HepG2 (cell line): ENCODE results near the gene CST4. TPM values are rescaled to one million over a fixed set of nuclear protein-coding genes. Genes with fewer than 3 reads are reported as not detected.

Experiments used
- ATAC-seq: fragments of 200-7000 bp; cut with Tn5 transposase; 3 replicates; pipeline ENCODE4 v1.9.1; 2020; ENCODE audit warnings: mild to moderate bottlenecking, moderate library complexity
- BruUV-seq: library from RNA; stranded (reverse); fragments of 400-500 nt; replicated peaks from 2 replicates; lab custom pipeline; 2021; lab: Mats Ljungman, UMichigan
- CTCF ChIA-PET: fragments of 300-600 bp; formaldehyde crosslinking; extraction: SDS; loops from one replicate; lab custom pipeline; 2021; ENCODE audit warnings: low total read pairs, inconsistent platforms, low intra/inter-chr PET ratio; lab: Yijun Ruan, JAX
- POLR2A ChIA-PET: fragments of 350-600 bp; sonication (Branson Sonifier 250); formaldehyde crosslinking; loops from one replicate; lab custom pipeline; 2020; ENCODE audit warnings: antibody characterized with exemption, inconsistent platforms; lab: Yijun Ruan, JAX
- DNase-seq: peaks from one replicate; pipeline ENCODE4 v3.0.0-alpha.2; 2015; ENCODE audit warnings: low spot score
- FAIRE-seq: peaks from 3 replicates; lab custom pipeline; 2011; peaks lifted over from hg19 to GRCh38; lab: Jason Lieb, UNC
- H2AFZ ChIP-seq: one replicate; pipeline ENCODE4 v1.6.1; 2011; ENCODE audit warnings: low read length, inconsistent platforms
- H3K27ac ChIP-seq: fragments of 300-600 bp; 3 replicates; pipeline ENCODE4 v1.8.0; 2011; ENCODE audit warnings: mixed run types, mild to moderate bottlenecking, mixed read lengths, low read length, inconsistent platforms; ENCODE audit not compliant: insufficient read depth; ENCODE audit errors: extremely low read length
- H3K27me3 ChIP-seq, 2 experiments: fragments of 200-600 bp in 1 of 2; 2 replicates in 1 of 2; 3 replicates in 1 of 2; pipeline versions ENCODE4 v1.6.0 to v1.8.0; 2011; ENCODE audit warnings: low read length in 2 of 2, mild to moderate bottlenecking in 2 of 2, moderate library complexity in 2 of 2, inconsistent platforms in 1 of 2; ENCODE audit not compliant: insufficient read depth in 2 of 2, control insufficient read depth in 1 of 2
- H3K36me3 ChIP-seq, 2 experiments: fragments of 200-600 bp in 1 of 2; replicated peaks in 1 of 2; 2 replicates in 1 of 2; 3 replicates in 1 of 2; pipeline versions ENCODE4 v1.5.1 to v1.8.0; 2011; ENCODE audit warnings: low read length in 2 of 2, inconsistent platforms in 1 of 2; ENCODE audit not compliant: insufficient read depth in 2 of 2, control insufficient read depth in 1 of 2
- H3K4me1 ChIP-seq: 2 replicates; pipeline ENCODE4 v1.5.1; 2012; ENCODE audit warnings: low read length, inconsistent platforms; ENCODE audit not compliant: insufficient read depth
- H3K4me2 ChIP-seq: 2 replicates; pipeline ENCODE4 v1.6.0; 2011; ENCODE audit warnings: low read depth, low read length, inconsistent platforms
- H3K4me3 ChIP-seq, 3 experiments: fragments of 200-600 bp in 1 of 3; sonication (generic), shearing (Covaris generic) in 1 of 3; replicated peaks in 1 of 3; 2 replicates each; pipeline ENCODE4 v1.5.1; 2011 to 2016; ENCODE audit warnings: low read length in 3 of 3, inconsistent platforms in 2 of 3, low read depth in 2 of 3, mild to moderate bottlenecking in 2 of 3, control low read depth in 1 of 3, mixed read lengths in 1 of 3; ENCODE audit not compliant: insufficient read depth in 1 of 3
- H3K79me2 ChIP-seq: one replicate; pipeline ENCODE4 v1.6.1; 2011; ENCODE audit warnings: low read length, inconsistent platforms; ENCODE audit not compliant: insufficient read depth
- H3K9ac ChIP-seq: 2 replicates; pipeline ENCODE4 v1.6.0; 2011; ENCODE audit warnings: mild to moderate bottlenecking, low read depth, low read length, inconsistent platforms; ENCODE audit not compliant: insufficient read depth
- H3K9me3 ChIP-seq: 2 replicates; pipeline ENCODE4 v1.5.1; 2012; ENCODE audit warnings: mild to moderate bottlenecking, low read length
- H4K20me1 ChIP-seq: 2 replicates; pipeline ENCODE4 v1.6.0; 2011; ENCODE audit warnings: inconsistent platforms, mild to moderate bottlenecking, low read length, moderate library complexity; ENCODE audit not compliant: insufficient read depth
- HNF1A ChIP-seq, 2 experiments: sonication (generic) in 1 of 2; formaldehyde crosslinking in 1 of 2; IDR thresholded peaks; 2 replicates each; pipeline versions ENCODE4 v1.4.0 to v1.6.1; 2016 to 2020; ENCODE audit warnings: borderline replicate concordance in 1 of 2, low read depth in 1 of 2, mild to moderate bottlenecking in 1 of 2, missing genetic modification reagents in 1 of 2
- KDM5B ChIP-seq: sonication (generic); formaldehyde crosslinking; IDR thresholded peaks from 2 replicates; pipeline ENCODE4 v1.4.0; 2020; ENCODE audit warnings: missing genetic modification reagents, mild to moderate bottlenecking, borderline replicate concordance
- LRRFIP1 ChIP-seq: sonication (generic); formaldehyde crosslinking; conservative IDR thresholded peaks from 2 replicates; pipeline ENCODE4 v1.4.0; 2020; ENCODE audit warnings: missing genetic modification reagents
- RNF219 ChIP-seq: sonication (generic); formaldehyde crosslinking; IDR thresholded peaks from 2 replicates; pipeline ENCODE4 v1.5.0; 2020; ENCODE audit warnings: mild to moderate bottlenecking, missing genetic modification reagents
- TBX3 ChIP-seq: fragments of 450-650 bp; IDR thresholded peaks from 2 replicates; pipeline ENCODE4 v1.6.1; 2017; ENCODE audit warnings: antibody characterized with exemption, mild to moderate bottlenecking, inconsistent platforms, borderline replicate concordance
- ZNF609 ChIP-seq: sonication (generic); formaldehyde crosslinking; IDR thresholded peaks from 2 replicates; pipeline ENCODE4 v1.4.0; 2020; ENCODE audit warnings: mild to moderate bottlenecking, missing genetic modification reagents, borderline replicate concordance
- WGBS: methylation state at CpG from one replicate; pipeline ENCODE4 v1.1.6; 2017; ENCODE audit warnings: low lambda C conversion rate; 5-methylcytosine and 5-hydroxymethylcytosine counted together
- in situ Hi-C: cut with HindIII; loops from 2 replicates; pipeline ENCODE4 v1.10.0; 2017; ENCODE audit warnings: low pct_unique_long_range_greater_than_20kb; ENCODE audit not compliant: extremely low pct_ligation_motif_present
- intact Hi-C: fragments of 100-400 bp; cut with micrococcal nuclease; formaldehyde crosslinking; loops from one replicate; pipeline ENCODE4 v1.10.0; 2022; ENCODE audit not compliant: unreplicated experiment
- polyA plus RNA-seq, 8 experiments: library from polyadenylated mRNA; depleted of rRNA in 3 of 8; stranded (reverse) in 7 of 8; unstranded in 1 of 8; fragments of >200 nt; fragmentation: Illumina TruSeq in 4 of 8; extraction: Trizol in 4 of 8; gene quantifications; 2 replicates each; pipeline versions ENCODE4 v1.2.1 to v1.2.3, GENCODE V29; 2011 to 2016; ENCODE audit warnings: low read depth in 4 of 8, missing spikeins in 1 of 8, mixed read lengths in 1 of 8; ENCODE audit not compliant: insufficient read depth in 1 of 8
- total RNA-seq, 5 experiments: library from RNA; depleted of rRNA; stranded (reverse); fragments of >200 nt; fragmentation: Illumina TruSeq; extraction: Trizol; gene quantifications; 2 replicates each; pipeline ENCODE4 v1.2.3, GENCODE V29; 2016; ENCODE audit warnings: low read depth in 1 of 5

Gene CST4
- total and polyA plus RNA-seq, 2 of the 13 experiments (the other 11 are each of a cell fraction or from before 2014, with no cell fraction given): not detected

- H4K20me1 ChIP-seq: no peaks in the 10 kb centered on the region
- no peak for FAIRE-seq
- H3K4me1 ChIP-seq: no peaks in the 10 kb centered on the region
- no peaks in the 10 kb centered on the region for H3K79me2 ChIP-seq
- CTCF ChIA-PET: no interaction called here
- H3K4me2 ChIP-seq: no peak overlapping the region
- no peaks in the 10 kb centered on the region for H3K9me3 ChIP-seq
- H3K9ac ChIP-seq: no peak overlapping the region
- TF ChIP-seq LRRFIP1 (CRISPR knock-in tag) (no peak), ZNF609 (CRISPR knock-in tag) (no peak), HNF1A (IDR thresholded peaks at IDR 0.05; ENCODE audit: low read depth) (no peak), HNF1A (CRISPR knock-in tag; IDR thresholded peaks at IDR 0.05; ENCODE audit: borderline replicate concordance) (no peak), KDM5B (CRISPR knock-in tag) (no peak), TBX3 (no peak), RNF219 (no peak)
- TF ChIP-seq, all 625 proteins: peak for 0
- H3K27me3 ChIP-seq: no peaks in the 10 kb centered on the region
- in situ Hi-C loops (no loop called here), intact Hi-C loops (no loop called here)
- no peak overlapping the region for H2AFZ ChIP-seq
- DNase-seq (no peak), ATAC-seq (peak; percentile 30; the same call in 1 of the 3 replicates)
- WGBS: 5% methylated on average over 4 of the region's 4 CpGs
- no TSS peak for BruUV-seq
- H3K36me3 ChIP-seq: no peaks in the 10 kb centered on the region
- no peak overlapping the region for H3K27ac ChIP-seq
- POLR2A ChIA-PET: no interaction called here
- no peak overlapping the region for H3K4me3 ChIP-seq
Observed at GRCh38 chr20:23710771-23711170, 21.9 kb upstream of the CST4 start.
